ENCODE data around the gene S100A6.
"Not testable (repeated sequence)": the region's sequence is repeated elsewhere in the genome, so short reads cannot be mapped to it uniquely, and the experiment has no call there.

The S100A6 gene

DNA sequence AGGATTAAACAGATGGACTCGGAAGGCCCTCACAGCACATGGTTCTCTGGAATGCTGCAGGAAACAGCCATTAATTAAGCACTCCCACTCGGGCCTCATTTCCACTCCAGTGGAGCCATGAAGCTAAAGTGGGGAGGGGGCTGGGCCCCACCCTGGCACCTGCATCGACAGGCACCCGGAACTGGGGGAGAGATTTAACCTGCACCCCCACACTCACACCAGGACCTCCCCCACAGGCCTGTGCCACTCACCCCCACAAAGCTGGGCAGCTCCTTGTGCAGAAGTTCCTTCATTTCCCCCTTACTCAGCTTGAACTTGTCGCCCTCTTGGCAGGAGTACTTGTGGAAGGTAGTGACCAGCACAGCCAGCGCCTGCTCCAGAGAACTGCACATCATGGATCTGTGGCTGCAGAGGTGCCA lies 27.7 kb upstream of the S100A6 start:
- no peak for DNase-seq

DNA sequence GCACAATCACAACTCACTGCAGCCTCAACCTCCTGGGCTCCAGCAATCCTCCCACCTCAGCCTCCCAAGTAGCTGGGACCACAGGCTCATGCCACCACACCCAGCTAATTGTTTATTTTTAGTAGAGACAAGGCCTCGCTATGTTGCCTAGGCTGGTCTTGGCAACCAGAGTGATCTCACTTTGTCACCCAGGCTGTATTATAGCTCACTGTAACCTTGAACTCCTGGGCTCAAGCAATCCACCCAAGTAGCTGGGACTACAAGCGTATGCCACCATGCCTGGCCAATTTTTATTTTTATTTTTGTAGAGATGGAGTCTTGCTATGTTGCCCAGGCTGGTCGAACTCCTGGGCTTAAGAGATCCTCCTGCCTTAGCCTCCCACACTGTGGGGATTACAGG lies 26.2 kb upstream of the S100A6 start:
- DNase-seq: not testable (repeated sequence)

DNA sequence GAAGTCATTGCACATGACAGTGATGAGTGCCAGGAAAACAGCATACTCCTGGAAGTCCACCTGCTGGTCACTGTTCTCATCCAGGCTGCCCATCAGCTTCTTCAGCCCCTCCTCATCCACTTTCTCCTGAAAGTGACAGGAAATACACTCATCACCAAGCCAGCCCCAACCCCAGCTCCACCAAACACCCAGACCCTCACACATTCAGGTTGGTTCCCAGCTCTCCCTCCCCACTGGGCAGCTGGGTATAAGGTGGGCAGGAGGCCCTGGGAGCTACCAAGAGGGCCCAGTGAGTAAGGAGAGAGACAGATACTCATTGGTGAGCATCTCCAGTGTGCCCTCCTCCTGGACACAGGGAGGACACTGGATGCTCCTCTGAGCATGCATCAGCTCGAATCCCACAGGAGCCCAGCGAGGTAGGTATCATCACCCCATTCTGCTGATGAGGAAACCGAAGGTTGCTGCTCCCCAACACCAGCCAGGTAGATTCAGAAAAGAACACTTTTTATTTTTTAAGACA lies 25.7 kb upstream of the S100A6 start:
- DNase-seq: no peak

DNA sequence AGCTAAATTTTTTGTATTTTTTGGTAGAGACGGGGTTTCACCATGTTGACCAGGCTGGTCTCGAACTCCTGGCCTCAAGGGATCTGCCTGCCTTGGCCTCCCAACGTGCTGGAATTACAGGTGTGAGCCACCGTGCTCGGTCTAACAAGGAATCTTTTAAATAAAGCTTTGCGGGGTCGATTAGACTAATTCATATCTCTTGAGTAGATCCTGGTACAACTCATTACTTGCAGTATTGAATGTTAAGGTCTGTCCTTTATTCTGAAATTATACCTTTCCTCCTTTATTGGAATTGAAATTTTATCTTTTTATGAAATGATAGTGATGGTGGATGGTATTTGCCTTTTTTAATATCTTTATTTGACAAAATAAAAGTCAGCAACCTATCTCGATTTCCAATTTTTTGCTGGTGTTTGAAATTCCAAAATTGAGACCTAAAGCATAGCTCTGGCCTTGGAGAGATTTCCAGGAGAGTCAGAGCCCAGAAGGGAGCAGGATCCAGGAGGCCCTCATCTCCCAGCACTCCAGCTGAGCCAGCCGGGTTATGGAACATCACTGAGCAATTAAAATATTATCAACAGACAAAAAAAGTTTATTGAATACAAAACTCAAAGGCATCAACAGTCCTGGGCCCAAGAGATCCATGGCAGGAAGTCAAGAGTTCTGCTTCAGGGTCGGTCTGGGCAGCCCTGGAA lies 25.1 kb upstream of the S100A6 start:
- DNase-seq: no peak

DNA sequence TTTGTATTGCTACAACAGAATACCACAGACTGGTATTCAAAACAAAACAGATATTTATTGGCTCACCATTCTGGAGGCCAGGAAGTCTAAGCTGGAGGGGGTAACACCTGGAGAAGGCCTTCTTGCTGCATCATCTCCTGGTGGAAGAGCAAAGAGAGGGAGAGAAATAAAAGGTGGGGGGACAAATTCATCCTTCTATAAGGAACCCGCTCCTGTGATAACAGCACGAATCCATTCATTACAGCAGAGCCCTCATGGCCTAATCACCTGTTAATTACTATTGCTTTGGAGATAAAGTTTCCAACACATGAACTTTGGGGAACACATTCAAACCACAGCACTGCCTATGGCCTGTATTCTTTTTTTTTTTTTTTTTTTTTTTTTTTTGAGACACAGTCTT lies 24.4 kb upstream of the S100A6 start:
- DNase-seq: no peak

DNA sequence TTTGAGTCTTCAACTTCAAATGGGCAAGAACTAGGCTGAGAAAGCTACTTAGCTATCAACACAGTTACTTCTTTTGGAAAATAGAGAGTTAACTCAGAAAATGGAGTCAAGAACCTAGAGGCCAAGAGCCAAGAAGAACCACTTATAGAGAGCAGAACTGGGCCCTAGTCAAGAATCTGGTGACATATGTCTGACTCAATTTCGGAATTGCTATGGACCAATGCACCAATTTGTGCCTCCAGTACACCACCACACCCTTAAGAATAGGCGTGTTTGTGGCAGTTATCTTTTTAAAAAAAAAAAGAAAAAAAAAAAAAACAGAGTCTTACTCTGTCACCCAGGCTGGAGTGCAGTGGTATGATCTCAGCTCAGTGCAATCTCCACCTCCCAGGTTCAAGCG lies 22.1 kb upstream of the S100A6 start:
- no peak for DNase-seq

DNA sequence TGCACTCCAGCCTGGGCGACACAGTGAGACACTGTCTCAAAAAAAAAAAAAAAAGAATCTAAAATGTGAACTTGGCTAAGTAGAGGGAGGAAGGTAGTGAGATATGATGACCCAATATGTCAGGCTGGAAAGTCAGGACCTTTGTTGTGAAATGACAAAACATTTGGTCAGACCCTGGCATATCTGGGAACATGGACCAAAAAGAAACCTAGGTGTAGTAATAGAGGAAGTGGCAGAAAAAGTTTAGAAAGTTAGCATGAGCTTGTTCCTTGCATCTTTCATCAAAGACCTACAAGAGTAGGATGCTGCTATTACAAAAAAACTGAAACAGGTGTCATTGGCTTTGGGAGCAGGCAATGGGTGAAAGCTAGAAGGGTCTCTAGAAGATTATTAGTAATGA lies 20.6 kb upstream of the S100A6 start:
- DNase-seq: no peak

DNA sequence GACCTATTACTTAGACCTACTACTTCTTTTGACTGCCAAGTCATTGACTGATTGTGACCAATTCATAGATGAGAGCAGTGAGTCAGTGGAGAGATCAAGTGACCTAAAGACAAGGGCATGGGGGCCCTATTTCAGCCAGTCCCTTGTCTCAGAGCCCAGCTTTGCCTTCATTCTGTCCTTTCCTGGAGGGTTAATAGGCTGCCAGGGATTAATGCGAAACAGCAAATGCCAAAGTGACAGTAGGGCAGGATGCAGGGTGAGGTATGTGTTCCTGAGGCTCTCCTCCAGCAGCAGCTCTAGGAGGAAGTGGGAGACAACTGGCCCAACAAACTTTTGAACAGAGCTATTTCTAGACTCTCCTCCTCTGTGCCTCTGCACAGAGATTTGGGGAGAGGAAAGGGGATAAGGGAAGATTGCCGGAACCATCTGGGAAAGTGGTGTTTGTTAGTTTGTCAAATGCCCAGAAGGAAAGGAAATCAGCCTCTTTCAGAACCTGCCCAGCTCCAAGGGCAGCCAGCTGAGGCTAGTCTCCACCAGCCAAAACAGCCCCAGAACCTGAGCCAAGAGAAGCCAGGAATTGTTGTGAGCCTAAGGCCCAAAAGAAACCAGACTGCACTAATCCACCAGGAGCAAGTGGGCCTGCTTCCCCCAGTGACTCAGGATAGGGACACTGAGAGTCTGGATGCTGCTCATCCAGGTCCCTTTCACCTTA lies 18.2 kb upstream of the S100A6 start:
- DNase-seq: no peak

DNA sequence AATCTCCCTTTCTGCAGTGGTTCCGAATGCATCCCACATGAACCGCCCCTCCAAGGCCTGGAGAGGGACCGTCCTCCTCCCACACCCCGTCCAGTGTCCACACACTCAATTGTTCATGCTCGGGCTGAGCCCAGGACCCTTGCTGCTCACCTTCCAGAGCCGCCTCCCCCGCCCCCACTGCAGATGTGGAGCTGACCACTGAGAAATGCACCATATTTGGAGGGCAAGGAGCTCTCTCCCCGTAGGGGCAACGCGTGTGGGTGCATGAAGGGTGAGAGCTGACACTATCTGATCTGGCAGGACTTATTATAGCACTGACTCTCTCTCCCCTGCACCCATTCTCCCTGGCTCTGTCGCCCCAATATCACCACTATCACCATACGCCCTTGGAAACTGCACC lies 17.3 kb upstream of the S100A6 start:
- DNase-seq: no peak

DNA sequence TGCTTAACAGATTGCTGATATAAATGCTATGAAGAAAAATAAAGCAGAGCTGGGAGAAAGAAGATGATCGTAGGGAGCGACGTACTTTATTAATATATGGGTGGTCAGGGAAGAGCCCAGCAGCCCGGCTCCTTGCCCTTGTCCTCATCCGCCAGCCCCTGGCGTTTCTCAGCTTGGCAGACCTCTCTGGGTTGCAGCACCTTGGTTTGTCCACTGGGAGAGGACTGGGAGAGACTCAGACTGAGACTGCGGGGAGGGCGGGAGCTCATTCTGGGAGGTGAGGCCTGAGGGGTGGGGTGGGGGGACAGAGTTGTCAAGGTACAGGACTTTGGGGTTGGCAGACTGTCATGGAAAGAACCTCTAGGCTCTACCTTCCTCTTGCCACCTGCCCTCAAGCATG lies 16.5 kb upstream of the S100A6 start:
- no peak for DNase-seq

DNA sequence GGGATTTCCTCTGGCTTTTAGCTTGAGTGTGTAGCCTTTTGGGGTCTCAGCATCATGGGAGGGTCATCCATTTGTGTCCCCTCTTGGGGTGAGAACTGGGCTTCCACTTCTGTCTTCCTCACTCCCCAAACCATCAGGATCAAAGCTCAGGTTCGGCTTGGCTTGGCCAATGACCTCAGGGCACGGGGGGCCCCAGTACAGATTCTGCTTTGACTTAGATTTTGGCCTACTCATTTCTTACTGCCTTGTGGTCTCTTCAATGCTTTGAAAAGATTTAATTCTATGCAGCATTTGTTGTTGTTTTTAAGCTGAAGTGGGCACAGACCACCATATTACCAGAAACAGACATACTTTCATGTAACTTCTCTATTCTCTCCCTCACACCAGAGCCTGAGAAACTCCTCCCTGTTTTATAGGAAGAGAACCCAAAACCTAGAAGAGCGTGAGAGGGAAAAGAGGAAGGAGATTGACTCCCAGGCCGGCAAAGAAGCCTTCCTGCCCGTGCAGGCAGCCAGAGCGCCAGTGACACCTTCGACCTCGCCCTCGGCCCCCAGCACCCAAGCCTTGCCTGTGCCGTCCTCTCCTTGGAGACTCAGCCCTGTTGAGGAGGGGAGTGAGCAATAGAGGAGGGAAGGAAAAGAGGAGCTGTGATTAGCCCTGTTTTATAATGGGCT lies 15.2 kb upstream of the S100A6 start:
- DNase-seq: no peak

DNA sequence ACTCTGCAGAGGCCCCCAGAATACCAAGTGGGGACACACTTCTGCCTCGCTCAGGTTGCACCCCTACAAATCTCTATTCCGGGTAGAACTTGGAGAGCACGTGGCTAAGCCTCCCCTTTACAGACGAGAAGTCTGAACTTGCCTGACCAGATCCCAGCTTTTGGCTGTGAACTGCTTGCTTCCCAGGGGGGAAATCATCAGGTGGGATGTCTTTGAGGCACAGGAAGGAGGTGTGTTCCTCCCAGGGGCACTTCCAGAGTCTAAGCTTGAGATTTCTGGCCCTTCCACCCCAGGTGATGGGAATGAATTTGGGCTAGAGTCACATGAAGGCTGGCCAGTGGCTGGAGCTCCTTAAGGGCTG lies 14.6 kb upstream of the S100A6 start:
- DNase-seq: no peak

DNA sequence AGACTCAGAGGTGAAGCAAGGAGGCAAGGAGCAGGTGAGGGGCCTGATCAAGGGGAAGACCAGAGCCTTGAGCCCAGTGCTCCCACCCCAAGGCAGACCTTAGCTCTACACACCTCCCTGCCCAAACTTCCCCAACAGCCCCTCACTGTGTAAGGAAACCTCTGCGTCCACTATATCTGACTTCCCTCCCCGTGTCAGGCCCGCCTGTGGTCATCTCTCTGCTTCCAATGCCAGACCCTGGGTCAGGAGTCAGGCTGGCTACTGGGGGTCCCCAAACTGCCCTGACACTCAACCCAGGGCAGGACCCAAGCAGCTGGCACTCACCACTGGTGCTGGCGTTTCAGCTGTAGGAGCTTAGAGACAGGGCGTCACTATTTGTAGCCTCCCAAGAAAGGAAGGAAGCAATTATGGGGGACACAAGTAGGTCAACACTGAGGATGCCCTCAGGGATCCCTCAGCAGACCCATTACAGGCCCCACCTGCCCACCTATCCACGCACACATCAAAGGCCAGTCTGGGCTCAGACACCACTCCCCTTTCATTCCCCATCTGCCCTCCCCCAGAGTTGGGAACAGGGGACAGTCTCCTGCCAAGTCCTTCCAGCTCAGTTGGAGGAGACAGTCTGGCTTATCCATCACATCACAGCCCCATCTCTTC lies 14.1 kb upstream of the S100A6 start:
- DNase-seq: no peak

DNA sequence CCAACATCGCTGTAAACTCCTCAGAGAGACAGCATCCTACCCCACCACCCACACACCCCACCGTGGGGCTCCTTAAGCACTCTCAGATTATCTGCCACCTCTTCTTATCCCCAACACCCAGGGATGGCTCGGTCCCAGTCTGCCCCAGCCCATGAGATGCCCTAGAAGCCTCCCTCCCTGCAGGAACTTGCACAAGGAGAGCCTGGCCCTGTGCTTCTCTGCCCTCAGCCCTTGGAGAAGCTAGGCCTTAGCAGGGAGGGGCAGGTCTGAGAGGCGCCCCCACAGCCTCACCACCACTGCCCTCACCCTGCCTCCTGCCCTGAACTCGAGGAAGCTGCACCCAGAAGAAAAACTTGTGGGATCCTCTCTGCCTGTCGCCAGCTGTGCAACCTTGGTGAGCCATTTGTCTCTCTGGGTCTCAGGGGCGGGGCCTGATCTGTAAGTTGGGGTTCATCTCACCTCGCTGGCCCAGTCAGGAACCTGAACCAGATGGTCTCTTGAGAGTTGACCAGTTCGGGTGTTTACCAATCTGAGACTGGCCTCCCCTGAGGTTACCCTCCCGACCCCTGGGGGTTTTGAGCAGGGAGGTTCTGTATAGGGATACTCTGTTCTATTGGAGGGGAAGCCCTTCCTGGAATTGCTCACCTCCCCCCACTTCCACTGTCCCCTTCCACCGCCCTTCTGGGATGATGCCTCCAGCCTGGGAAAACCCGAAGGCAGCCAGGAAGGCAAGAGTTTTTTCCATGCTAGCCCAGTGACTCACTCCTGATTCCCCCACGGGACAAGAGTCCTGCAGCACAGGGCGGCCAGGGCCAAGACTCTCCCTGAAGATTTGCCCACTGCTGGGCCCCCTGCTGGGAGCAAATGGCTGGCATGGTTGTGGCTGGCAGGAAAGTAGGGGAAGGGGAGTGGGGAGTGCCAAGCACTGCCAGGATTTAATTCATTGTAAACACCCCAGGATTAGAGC lies 13.2 kb upstream of the S100A6 start, which contains the start of gene S100A3:
TSS of gene S100A3 (minus strand) at position 537 of the 967 bp plus-strand sequence. CDS start 773 bp downstream, outside the sequence.
- DNase-seq: peak; percentile 91

DNA sequence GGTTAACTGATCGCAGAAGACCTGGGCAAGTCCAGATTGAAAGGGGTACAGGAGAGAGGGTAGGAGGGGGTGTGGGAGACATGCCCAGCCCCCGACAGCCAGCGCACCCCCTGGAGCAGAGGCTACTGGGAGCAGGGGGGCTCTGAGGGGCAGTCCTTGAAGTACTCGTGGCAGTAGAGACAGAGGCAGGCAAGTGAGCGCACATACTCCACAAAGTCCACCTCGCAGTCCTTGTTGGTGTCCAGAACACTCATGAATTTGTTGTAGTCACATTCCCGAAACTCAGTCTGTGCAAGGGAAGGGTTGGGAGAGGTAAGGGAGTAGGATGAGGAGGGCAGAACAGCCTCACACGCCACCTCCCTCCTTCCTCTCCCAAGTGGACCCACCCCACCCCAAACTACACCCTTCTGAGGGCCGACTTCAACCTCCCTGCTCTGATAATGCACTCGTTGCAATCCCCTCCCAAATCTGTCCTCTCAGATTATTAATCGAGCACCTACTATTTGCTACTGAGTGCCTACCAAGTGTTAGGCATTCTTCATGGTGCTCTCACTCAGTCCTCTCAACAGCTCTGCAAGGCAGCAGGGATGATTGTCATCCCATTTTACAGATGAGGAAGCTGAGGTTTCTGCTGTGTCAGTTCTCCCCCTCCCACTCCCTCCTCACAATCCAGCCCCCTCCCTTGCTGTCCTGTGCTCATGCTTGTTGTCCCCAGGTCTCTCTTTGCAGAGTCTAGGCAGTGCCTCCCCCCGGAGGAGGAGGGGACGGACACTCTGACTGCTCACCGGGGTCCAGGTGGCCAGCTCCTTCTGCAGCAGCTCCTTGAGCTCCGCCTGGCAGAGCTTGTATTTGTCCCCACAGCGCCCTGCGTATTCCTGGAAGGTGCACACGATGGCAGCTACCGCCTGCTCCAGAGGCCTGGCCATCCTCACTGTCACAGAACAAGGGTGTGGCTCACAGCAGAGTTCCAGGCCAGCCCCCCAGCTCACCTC lies 12.1 kb upstream of the S100A6 start:
- no peak for DNase-seq

DNA sequence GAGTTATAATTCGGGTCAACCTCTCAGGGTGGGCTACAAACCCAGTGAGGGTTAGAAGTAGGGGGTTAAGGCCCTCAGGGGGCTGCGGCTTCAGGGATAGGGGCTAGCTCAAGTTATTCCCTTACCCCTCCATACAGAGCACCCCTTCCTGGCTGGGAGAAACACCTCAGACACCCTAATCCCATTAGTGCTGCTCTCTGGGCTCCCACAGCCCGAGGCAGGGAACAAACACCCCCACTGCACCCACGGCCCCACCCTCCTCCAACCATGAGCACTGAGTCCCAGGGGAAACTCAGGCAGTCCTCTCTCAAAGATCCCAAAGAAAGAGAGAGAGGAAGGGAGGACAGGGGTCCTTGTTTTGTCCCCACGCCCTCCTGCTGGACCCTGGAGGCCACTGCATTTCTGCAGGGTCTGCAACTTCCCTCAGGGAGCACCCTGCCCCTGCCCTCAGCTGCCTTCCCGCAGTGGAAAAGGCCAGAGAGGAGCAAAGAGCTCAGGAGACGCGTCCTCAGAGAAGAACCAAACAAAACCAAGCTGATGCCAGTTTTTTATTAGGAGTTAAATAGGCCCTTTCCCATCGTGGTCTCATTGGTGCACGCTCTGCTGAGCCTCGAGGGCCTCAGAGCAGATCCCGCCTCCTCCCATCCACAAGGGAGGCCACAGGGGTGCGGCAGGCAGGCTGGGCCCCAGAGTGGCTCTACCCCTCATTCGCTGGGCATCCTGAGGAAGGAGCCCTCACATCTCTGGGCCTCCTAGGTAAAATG lies 11.2 kb upstream of the S100A6 start:
- no peak for DNase-seq

DNA sequence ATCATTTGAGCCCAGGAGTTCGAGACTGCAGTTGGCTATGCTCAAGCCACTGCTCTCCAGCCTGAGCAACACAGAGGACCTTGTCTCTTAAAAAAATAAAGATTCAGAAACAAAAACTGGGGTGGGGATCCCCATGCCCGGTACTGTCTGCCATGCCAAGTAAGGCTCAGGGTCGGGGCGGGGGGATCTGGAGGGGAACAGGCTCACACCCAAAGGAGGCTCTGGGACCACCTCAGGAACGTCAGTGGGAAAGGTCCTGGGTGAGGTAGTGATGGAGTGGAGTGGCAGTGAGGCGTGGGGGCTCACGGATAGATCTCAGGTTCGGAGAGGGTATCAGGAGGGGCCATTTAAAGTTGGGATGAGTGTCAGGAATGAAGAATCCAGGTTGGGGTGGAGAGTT lies 10.6 kb upstream of the S100A6 start:
- DNase-seq: no peak

DNA sequence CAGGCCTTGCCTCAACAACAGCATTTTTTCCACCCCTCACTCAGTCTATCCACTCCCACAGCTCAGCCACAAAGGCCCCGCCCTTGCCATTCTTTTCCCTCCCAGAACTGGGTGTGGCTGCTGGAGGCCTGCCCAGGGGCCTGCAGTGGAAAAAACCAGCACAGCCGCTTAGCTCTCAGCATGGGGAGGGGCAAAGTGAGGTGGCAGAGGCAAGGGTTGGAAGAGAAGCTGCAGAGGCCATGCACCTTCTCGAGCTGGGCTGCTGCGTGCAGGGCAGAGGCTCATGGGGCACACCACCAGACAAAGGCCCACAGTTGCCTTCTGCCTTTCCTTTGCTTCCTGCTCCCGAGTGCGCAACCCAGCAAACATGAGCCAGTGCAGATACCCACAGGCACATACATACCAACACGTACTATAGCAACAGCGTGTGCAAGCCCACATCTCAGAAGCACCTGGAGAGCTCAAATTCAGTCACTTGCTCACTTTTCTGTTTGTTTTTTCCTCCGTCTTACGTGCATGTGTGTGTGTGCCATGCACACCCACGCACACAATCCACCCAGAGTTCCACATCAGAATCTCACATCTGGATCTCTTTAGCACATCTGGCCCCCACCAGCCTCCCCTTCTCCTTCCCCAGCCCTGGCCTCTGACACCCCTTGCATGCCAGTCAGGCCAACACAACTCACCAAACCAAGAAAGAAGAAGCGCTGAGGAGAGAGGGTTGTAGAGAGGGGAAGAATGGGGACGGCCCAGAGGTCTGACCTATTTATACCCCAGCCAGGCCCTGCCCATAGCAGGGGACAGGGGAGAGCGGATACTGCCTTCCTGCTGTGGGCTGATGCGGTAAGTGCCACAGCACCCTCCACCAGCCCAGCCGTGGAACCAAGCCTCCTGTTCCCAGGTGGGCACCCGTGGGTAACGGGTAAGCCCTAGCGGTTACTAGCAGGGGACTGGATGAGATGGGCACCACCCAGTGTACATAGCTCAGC lies 9.6 kb upstream of the S100A6 start, which contains the start of gene S100A4:
TSS of gene S100A4 (minus strand) at position 740 of the 989 bp plus-strand sequence. CDS start 1,012 bp downstream, outside the sequence.
- DNase-seq: peak; percentile 93
